ENCODE measurements around the gene CEP89. TPM values are rescaled to one million over a fixed set of nuclear protein-coding genes. Genes with fewer than 3 reads are reported as not detected.
"Not testable (repeated sequence)": the region's sequence is repeated elsewhere in the genome, so short reads cannot be mapped to it uniquely, and the experiment has no call there.

Gene CEP89
- total RNA-seq, 4 donors from 2014 or later: 12.6 to 28.5 (median 13.2) TPM

DNA sequence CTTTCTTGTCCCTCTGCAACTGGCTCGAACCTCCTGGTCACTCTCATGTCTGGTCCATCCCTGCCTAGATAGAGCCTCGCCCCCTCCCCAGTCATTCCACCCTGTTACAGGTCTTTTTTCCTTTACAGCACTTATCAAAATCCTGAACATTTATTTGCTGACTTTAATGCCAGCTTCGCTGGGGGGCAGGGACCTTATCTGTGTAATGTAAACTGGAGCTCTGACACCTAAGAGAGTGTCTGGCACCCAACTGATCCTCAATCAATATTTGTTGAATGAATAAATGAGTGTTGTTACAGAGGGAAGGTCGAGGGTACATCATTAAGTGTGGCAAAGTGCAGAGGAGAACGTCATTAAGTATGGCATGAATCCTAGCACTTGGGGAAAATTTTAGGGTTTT, 17.0 kb upstream of the CEP89 start:
- H3K4me3 ChIP-seq: no peak overlapping the region
- no peaks in the 10 kb centered on the region for H3K9me3 ChIP-seq
- WGBS, 2 donors: 71 to 82% methylated on average over 5 of the region's 5 CpGs
- H3K27ac ChIP-seq: no peak overlapping the region
- TF ChIP-seq, protein P1, sequence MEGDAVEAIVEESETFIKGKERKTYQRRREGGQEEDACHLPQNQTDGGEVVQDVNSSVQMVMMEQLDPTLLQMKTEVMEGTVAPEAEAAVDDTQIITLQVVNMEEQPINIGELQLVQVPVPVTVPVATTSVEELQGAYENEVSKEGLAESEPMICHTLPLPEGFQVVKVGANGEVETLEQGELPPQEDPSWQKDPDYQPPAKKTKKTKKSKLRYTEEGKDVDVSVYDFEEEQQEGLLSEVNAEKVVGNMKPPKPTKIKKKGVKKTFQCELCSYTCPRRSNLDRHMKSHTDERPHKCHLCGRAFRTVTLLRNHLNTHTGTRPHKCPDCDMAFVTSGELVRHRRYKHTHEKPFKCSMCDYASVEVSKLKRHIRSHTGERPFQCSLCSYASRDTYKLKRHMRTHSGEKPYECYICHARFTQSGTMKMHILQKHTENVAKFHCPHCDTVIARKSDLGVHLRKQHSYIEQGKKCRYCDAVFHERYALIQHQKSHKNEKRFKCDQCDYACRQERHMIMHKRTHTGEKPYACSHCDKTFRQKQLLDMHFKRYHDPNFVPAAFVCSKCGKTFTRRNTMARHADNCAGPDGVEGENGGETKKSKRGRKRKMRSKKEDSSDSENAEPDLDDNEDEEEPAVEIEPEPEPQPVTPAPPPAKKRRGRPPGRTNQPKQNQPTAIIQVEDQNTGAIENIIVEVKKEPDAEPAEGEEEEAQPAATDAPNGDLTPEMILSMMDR (IDR thresholded peaks at IDR 0.05): no peak
- TF ChIP-seq EP300 (IDR thresholded peaks at IDR 0.05) (no peak), POLR2A (IDR thresholded peaks at IDR 0.05) (no peak)
- H3K27me3 ChIP-seq: no peaks in the 10 kb centered on the region
- H3K36me3 ChIP-seq: peaks cover 0 to 2% (median 0%) of the 10 kb centered on the region in 3 donors
- H3K4me1 ChIP-seq: no peaks in the 10 kb centered on the region
- no peak for DNase-seq (ENCODE audit: low spot score in 2 of 2)

DNA sequence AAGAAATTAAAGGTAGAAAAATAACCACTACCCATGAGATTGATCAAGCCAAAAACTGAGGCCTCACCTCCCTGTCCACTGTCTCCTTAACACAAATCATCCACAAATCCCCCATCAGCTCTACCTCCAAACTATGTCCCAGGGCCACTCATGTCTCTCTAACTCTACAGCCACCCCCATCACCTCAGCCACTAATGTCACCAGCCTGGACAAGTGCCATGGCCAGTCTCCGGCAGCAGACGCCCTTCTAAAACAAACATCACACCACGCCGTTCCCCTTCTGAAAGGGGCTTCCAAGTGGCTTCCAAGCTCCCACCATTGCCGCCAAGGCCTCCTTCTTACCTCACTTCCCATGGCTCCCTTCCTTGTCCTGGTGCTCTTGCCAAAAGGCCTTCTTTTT, 16.5 kb upstream of the CEP89 start:
- H3K27ac ChIP-seq; DNase-seq (ENCODE audit: low spot score in 2 of 2); H3K4me1 ChIP-seq; H3K9me3 ChIP-seq; H3K4me3 ChIP-seq; H3K27me3 ChIP-seq; H3K36me3 ChIP-seq: not testable (repeated sequence)
- WGBS, 2 donors: 83 to 89% methylated on average over 5 of the region's 5 CpGs

DNA sequence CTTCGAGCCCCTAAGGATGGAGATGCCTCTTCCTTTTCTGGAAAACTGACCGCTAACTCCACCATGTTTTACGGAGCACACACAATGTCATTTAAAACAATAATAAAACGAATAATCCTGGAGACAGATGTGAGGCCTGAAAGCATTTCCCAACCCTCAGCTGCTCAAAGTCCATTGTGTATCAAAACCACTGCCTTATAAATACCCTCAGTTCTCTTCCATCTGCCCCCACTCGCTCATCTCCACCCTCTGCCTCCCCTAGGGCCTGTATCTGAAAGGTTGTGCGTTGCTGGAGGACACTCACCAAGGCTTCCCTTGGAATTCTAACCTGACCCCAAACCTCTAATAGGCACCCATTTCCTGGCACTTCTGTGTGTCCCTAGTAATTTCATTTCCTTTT, 10.7 kb upstream of the CEP89 start:
- 91% methylated on average over 6 of the region's 6 CpGs for WGBS, 2 donors
- H3K36me3 ChIP-seq: not testable (repeated sequence)

DNA sequence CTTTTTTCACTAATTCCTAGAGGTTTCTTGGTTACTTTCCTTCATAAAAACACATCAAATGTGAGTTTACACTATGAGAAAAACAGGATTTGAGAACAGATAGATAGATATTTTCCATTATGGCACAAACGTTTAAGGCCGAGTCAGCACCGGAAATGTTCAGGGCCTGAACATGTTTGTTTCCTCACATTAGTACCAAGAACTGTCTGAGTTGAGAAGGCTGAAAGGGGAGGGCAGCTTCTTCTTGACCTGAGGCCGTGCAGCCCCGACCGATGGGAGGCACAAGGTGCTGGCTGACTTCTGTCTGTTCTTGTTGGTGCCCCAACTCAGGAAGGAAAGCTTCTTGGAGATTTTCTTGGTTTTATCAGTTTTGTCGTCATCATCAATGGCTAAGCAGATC, 8.0 kb upstream of the CEP89 start:
- not testable (repeated sequence) for H3K9me3 ChIP-seq; H3K27me3 ChIP-seq; H3K27ac ChIP-seq; H3K4me1 ChIP-seq; H3K4me3 ChIP-seq; DNase-seq (ENCODE audit: low spot score in 2 of 2); H3K36me3 ChIP-seq
- WGBS, 2 donors: 88 to 90% methylated on average over 7 of the region's 7 CpGs

More for the DNA sequence above, 10.7 kb upstream of the CEP89 start:
- not testable (repeated sequence) for H3K27me3 ChIP-seq; H3K27ac ChIP-seq; H3K4me3 ChIP-seq; H3K9me3 ChIP-seq; H3K4me1 ChIP-seq; DNase-seq (ENCODE audit: low spot score in 2 of 2)

DNA sequence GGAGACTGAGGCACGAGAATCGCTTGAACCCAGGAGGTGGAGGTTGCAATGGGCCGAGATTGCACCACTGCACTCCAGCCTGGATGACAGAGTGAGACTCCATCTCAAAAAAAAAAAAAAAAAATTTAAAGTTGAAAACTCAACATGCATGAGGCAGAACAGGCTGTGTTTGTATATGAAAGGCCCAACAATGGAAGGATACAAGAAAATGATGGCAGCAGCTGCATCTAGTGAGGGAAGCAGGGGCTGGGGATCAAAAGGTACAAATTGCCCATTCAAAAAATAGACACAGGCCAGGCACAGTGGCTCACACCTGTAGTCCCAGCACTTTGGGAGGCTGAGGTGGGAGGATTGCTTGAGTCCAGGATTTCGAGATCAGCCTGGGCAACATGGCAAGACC, 6.1 kb upstream of the CEP89 start:
- H3K27ac ChIP-seq; H3K27me3 ChIP-seq; H3K9me3 ChIP-seq; H3K4me3 ChIP-seq; DNase-seq (ENCODE audit: low spot score in 2 of 2); H3K4me1 ChIP-seq; H3K36me3 ChIP-seq: not testable (repeated sequence)
- 91% methylated on average over 4 of the region's 4 CpGs for WGBS, 2 donors

DNA sequence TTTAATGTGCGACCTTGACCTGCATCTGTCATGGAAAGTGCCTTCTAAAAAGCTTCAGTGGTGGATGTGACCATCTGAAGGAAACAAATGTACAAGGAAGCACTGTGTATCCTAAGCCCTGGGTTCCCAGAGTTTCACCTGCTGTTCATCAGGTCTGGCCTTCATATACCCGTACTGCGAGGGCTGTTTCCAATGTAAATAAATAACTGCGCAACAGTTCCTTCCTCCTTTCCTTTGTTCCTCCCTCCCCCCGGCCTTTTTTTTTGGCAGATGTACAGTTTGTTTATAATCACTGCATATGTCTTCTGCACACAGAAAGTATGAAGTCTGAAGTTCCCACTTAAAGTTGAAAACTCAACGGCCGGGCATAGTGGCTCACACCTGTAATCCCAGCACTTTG, 5.5 kb upstream of the CEP89 start:
- no peak for DNase-seq (ENCODE audit: low spot score in 2 of 2)
- WGBS, 2 donors: 81% methylated on average over 7 of the region's 7 CpGs
- Histone ChIP-seq H3K27ac (no peak overlapping the region), H3K4me3 (no peak overlapping the region), H3K27me3 (no peaks in the 10 kb centered on the region), H3K36me3 (peaks cover 0 to 10% (median 0%) of the 10 kb centered on the region in 3 donors), H3K9me3 (no peaks in the 10 kb centered on the region), H3K4me1 (no peaks in the 10 kb centered on the region)
- TF ChIP-seq, protein P1 (IDR thresholded peaks at IDR 0.05): no peak
- no peak for TF ChIP-seq POLR2A (IDR thresholded peaks at IDR 0.05)
- TF ChIP-seq EP300 (IDR thresholded peaks at IDR 0.05): no peak

DNA sequence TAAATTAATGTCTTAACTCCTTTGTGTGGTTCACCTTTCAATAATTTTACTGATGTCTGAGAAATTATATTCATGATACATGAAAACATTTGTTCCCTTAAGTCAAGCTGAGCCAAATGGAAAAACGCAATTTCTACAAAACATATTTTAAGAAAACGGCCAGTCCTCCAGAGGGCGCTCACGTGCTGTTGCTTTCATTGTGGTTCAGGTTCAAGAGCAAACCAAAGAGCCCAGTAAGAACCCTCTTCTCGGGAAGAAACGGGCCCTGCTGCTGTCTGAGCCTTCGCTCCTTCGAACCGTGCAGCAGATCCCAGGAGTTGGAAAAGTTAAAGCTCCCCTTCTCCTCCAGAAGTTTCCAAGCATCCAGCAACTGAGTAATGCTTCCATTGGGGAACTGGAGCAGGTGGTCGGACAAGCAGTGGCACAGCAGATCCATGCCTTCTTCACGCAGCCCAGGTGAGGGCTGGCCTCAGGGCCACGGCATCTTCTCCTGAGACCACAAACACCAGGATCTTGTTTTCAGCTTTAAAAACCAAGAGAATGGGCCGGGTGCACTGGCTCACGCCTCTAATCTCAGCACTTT, 4.6 kb upstream of the CEP89 start:
- Histone ChIP-seq H3K27me3 (no peaks in the 10 kb centered on the region), H3K27ac (no peak overlapping the region), H3K36me3 (peaks cover 0 to 10% (median 0%) of the 10 kb centered on the region in 3 donors), H3K9me3 (no peaks in the 10 kb centered on the region), H3K4me3 (no peak overlapping the region), H3K4me1 (peaks cover 0 to 1% (median 0%) of the 10 kb centered on the region in 4 donors)
- 43 to 47% methylated on average over 14 of the region's 14 CpGs for WGBS, 2 donors
- peak; percentile 65 to 84 for DNase-seq (ENCODE audit: low spot score in 2 of 2)
- TF ChIP-seq, protein P1 (IDR thresholded peaks at IDR 0.05): peak; percentile 47 to 83 (median 63)
- TF ChIP-seq EP300 (IDR thresholded peaks at IDR 0.05): no peak
- no peak for TF ChIP-seq POLR2A (IDR thresholded peaks at IDR 0.05)
